Renal cortical epithelial cell (primary cell): Measurements from ENCODE around the gene LSAMP. TPM values are rescaled to one million over a fixed set of nuclear protein-coding genes. Genes with fewer than 3 reads are reported as not detected.

Experiments
- DNase-seq: peaks from one replicate; pipeline ENCODE4 v3.0.0-alpha.2; 2011; ENCODE audit warnings: low read depth
- total RNA-seq: library from RNA; depleted of rRNA; stranded (reverse); fragments of >200 nt; gene quantifications from 2 replicates; pipeline ENCODE4 v1.2.3, GENCODE V29; 2014

The LSAMP gene
- total RNA-seq, 1 donor from 2014 or later = 0.55 TPM

DNA sequence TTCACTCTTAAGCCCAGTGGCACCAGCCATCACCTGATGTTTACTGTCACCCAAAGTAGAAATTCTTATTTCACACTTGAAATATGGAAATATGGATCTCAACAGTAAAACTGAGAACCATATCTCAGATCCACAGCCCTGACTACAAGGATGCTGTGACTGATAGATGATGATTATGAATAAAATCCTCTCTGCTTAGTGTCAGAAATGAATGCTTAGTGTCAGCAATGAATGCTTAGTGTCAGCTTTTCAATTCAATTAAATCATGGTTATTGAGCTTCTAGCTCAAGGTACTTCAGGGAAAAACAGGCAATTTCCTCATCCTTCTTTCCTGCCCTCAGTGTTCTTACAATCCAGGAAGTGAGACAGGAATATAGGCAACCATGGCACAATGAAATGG lies 392.3 kb downstream of the LSAMP start:
- DNase-seq = no peak

DNA sequence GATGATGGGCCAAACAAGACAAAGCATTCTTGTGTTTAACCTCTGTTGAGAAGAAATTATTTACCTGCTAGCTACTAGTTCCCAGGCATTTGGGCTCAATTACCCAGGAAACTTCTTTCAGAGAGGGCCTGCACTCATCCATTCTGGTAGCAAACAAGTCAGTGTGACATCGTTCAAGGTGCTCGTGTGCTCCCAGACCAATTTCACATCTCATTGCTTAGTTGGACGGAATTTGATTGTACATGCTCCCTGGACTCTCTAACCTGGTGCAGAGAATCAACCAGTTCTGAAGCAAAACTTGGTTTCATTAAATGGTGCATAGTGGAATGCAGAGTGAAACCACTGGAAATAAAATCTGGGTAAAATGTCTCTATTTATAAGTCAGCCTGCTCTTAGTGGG lies 392.7 kb downstream of the LSAMP start:
- no peak for DNase-seq

DNA sequence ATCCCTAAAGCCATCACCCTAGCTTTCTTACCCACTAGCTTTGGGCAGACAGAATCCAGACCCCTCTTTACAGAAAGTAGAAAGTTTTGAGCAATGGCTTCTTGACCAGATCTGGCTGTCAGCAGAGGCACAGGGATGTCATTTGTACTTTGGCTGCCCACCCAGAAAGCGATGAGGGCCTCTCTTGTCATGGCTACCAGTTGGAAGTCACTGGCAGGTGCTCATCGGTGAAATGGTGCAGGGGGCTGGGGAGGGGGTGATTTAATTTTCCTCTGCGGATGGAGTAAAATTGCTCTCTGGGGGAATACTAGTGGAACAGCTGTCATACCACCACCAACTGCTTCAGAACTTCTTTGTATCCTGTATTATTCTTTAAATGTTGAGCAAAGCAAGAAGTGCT lies 393.7 kb downstream of the LSAMP start:
- DNase-seq = no peak

DNA sequence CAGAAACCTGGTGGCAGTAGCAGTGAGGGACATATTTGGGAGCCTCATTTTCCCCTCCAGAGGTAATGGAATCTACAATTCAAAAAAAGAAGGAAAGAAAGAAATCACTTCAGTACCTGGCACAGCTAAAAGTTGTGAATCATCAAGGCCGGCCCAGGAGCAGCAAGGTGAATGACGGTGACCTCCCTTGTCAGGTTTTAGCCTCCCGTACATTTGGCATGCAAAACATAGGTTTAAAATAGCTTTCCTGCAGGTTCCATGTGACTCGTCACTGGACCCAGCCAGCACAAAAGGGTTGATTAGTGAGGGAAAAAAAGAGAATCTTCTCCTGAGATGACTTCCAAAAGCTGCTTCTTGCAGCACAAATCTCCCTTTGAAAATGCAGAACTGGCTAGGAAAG lies 394.2 kb downstream of the LSAMP start:
- peak; percentile 17 for DNase-seq

DNA sequence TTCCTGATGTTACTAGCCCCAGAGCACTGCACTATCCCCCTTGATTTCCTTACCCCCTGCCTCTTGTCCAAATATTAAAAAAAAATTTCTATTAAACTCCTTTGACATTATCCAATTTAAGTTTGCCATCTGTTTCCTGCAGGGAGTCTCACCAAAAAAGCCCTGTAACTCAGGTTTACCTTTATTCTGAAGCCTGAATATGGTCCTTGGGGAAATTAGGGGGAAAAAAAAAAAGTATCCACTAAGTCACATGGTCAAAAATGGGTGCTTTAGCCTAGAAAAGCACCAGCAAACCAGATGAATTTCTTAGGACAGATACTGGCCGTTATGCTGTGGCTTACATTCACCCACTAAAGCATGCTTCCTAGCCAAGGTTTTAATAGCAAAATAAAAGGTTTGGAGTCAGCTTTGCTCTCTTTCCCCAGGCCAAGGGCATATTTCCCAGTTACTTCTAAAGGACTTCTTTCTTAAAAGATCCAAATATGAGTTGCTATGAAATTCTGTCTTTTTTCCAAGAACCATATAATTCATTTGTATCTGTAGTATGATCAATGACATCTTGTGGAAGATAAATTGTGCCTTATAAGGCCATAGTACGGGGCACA lies 394.9 kb downstream of the LSAMP start:
- DNase-seq = no peak

DNA sequence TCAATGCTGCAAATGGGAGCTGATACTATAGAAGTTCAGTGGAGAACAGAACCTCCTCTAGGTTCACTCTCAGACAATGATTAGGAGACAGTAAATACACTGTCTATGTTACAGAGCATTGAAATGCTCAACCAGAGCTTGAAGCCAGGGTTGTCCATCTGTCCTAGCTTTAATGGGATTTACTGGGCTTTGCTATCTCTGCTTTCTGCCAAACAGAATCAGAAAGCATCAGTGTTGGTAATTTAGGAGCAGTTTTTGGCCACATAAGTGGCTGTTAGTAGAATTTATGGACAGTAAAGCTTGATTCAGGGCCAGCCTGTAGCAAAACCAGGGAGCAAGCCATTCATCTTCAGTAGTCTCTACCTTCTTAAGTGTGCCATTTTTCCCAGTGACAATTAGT lies 396.3 kb downstream of the LSAMP start:
- no peak for DNase-seq

DNA sequence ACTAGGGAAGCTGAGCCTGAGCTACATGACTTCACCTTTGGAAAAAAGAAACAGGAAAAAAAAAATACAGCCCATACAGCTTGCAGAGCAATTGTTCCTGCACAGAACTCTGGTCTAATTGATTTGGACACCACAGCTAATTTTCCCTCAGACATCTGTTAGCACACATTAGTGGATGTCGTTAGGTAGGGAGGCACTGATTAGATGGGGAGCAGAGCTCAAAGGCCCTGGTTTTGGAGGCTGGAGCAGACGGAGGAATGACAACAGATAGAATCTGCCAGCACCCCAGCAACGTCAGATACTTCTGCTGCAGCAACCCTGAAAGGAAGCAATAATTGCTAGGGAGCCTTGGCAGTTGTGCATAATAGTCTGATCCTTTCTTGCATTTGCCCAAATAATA lies 398.9 kb downstream of the LSAMP start:
- DNase-seq = no peak

DNA sequence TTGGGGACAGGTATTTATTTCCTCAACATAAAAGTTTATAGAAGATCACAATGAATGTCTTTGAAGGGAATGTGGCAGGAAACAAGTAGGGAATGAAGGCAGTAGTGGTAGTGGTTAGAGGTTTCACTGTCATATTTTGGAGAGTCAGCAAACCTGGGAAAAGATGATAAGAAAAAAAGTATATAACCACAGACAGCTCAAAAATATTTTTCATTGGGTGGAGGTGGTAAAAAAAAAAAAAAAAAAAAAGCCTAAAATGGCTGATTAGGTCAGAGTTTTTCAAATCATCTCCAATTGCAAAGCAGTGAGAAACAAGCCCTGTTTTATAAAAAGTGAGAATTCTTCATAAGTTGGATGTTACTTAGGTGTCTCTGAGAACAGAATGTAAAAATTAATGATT lies 400.0 kb downstream of the LSAMP start:
- DNase-seq = no peak

DNA sequence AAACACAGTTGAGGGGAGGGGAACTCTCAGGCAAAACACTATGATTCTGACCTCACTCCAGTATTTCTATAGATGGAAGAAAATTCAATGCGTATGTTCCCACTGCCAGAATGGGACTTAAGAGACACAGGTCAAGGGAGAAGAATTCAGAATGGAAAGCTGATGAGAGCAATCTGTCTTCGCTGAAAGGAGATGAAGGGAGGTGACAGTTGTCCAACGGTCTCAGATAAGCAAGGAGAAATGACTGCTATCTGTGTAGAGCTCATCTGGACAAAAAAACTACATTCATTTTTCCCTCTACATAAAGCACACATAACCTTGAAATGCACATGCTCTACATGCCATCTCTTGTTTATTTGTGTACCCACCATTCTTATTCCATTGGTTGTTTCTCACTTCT lies 405.1 kb downstream of the LSAMP start:
- DNase-seq = no peak

DNA sequence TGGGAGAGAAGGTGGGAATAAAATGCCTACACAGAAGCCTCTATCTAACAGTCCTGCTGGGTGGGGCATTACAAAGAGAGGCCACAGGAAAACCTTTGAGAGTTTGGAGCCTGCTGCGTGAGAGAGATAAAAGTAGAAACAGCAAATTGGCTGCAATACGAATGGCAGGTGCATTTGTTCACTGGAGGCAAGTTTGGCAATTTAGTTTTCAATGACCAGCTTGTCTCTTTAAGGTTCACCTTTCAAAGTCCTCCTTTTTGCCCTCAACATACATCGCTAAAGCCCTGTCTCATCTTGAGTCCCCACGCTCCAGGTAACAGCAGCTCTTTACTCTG lies 405.7 kb downstream of the LSAMP start:
- no peak for DNase-seq

DNA sequence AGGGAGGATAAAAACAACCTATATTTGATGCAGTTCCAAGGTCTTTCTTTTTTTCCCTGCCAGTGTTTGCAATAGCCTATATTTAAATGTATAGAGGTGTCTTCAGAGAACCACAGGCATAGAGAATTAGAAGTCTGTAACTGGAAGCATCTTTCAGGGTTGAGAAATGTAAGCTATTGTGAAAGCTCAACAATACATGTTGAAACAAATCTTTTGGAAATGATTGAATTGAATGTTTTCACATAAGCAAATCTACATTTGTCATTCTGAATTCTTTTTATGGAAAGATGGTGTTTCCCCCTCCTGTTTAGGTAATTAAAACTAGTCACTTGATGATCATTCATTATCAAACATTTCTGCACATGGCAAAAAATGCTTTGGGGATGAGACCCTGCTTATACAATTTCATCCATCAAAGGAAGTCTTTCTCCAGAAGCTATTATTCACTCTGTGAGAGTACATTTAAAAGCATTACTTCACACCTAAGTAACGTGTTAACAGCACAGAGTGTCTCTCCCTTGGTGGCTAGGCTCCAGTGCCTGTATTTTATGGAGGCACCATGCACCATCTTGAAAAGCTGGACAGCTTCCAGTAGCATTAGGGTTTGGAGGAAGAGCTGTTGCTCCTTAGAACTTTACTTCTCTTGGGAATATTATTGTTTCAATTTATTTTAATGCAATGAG lies 406.2 kb downstream of the LSAMP start:
- DNase-seq = peak; percentile 39

DNA sequence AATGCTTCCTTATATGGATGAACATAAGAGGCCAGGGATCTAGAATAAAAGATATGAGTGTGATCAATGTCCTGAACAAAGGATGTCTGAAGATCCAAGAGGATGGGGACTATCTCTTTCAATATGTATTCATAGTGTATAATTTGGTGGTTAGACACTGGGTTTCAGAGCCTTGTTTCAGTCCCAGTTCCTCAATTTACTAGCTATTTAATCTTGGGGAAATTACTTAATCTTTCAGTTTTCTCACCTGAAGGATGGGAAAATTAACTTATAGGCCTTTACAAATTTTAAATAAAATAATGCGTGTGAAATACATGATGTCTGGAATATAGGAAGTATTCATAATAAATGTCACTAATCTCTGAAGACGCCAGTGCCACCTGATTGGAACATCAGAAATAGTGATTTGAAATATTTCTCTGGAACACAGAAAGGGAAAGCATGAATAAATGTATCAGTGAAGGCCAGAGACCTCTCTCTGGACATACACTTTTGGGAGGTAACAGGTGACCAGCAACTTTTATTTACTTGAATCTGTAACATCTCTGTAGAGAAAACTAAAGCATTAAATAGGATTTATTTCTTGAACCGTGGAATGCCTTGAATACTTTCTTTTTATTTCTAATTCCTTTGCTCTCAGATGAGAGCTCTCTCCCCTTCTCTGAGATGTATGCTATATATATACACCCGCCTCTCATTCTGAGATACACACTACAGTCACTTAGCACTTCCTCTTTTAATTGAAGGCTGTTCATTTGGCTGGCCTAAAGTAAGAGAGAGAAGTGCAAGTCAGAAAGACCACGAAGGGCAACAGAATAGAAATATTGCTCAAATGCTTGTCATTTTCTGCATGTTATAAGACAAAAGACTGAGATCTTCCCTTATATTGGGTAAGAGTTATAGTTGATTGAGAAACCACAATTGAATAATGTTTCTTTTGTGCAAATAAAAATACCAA lies 407.1 kb downstream of the LSAMP start:
- DNase-seq = peak; percentile 58

DNA sequence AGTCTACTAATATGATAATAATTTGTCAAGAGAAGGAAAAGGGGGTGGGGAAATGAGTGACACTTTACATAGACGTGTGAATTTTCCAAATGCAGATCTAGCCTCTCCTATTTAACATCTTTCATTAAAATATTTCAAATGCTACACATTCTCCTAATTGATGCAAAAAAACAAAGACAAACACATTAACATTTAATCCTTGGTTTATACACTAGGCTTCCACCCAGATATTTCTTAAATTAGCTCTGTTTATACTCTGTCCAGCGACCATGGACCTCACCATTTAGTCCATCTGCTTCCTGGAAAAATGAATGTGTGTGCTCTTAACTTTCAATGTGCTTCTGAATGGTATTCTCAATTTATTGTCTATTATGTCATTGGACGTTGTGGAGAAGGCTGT lies 409.9 kb downstream of the LSAMP start:
- no peak for DNase-seq

DNA sequence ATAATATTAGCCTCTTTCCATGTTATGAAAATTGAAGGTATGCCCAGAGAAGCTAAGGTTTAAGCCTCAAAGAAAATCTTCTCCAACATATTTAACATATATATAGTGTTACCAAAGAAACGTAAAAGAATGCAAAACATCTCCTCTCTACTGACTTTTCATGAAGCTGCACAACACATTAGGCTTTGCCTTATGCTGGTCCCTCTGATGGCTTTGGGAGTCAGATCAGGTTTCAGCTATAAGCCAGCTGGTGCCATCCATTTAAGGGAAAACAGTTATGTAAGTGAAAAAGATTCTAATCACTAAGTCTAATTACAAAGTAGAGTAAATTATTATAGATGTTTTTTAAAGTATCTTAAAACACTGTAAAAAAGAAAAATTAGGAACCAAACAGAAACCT lies 410.5 kb downstream of the LSAMP start:
- no peak for DNase-seq

DNA sequence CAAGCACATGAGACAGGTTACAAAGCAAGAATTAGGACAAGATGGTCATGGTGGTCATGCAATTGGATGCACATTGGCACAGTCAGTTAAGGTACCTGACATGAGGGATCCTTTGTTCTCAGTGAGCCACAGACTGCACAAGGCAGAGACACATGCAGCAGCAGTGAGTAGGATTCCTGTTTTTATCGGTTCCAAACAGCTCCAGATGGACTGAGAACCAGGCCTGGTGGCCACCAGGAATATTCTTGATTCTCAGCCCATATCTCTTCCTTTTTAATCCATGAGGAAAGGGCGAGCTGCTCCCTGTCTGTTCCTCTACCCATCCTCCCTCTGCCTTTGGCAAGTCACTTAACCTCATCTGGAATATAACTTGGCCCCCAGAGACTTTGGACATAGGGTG lies 411.2 kb downstream of the LSAMP start:
- no peak for DNase-seq

DNA sequence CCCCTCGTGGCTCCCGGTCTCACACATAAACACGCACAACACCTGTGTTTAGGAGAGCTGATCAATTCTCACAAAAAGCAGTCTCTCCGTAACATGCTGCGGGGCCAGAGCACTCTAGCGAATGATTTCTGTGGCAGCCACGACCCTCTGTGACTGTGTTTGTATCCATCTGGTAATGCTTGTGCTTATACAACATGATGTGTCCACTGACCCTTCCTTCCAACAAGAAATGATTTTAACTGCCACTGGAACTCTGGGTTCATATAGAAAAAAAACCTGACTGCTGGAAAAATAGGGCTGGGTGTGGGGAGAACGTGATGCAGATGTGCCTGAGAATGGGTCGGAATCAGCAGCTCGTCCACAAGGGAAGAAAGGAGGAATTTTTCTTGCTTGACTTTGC lies 411.8 kb downstream of the LSAMP start:
- no peak for DNase-seq

DNA sequence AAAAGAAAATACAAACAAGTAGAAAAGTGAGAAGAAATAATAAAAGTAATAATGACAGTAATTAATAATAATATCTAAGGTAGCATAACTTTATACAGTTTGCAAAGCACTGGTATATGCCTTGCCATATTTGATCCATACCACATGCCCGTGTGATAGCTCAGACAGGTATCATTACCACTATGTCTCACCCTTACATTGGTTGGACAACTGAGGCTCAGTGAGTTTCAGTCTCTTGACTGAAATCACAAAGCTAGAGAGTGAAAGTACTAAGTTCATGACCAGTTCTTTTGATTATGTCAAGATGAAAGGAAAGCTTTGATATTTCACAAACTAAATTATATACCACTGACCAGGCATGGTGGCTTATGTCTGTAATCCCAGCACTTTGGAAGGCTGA lies 413.1 kb downstream of the LSAMP start:
- DNase-seq = no peak

DNA sequence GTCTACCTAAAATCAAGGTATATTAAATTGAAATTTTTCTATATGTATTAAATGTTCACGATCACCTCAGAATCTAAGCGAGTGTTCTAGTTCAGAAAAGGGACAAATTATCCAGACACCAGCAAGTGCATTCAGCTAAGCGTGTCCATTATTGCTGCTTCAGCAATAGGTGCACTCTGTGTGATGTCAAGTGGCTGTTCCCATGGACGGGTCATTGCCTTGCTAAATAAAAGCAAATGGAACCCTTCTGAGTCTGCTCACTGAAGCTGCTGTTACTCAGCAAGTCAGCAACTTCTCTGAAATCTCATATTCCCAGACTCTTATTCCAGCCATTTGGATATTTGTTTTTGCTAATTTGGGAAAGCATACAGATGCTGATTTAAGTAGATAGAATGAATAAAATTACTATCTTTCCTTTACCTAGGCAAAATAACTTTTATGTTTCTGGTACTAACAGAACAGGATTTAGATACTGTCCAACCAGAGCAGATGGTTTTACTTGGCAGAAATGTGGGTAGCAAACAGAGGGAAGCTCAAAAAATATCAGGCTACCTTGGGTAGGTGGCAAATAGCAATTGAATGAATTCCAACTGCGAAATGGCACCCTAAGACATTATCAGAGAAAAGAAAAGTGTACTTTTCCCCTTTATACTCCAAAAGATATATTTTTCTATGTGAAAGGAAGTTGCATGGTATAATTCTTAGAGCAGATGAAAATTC lies 415.0 kb downstream of the LSAMP start:
- no peak for DNase-seq

DNA sequence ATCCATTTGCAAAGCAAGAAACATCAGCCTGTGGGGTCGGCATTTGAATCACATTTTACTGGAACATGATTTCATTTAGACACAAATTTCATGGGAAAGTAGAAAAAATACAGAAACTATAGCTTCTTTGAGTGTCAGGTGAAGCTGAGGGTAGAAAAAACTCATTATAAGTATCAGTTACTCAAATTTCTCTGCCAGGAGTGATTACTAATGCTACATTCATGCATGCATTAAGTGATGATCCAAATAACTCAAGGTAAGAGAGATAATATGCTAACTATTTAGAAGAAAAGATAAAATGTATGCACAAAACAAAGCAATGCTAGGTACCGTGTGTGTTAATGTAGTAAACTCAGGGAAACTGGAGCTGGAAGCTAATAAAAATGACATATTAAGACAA lies 416.0 kb downstream of the LSAMP start:
- peak; percentile 54 for DNase-seq

DNA sequence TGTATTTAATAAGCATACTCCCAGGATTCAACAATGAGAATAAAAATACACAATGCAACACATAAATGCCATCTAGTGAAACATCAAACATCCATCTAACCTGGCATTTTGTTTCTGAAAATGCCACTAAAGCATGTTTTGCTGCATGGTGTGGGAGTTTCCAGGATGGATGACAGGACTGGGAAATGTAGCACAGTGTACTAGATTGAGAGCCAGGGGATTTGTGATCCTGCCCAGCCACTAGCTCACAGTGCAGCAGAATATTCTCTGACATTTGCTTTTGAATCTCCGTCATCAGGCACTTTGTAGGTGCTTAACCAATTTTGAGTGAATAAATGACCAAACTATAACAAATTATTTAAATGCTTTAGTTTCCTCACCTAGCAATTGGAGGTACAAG lies 417.1 kb downstream of the LSAMP start:
- no peak for DNase-seq

DNA sequence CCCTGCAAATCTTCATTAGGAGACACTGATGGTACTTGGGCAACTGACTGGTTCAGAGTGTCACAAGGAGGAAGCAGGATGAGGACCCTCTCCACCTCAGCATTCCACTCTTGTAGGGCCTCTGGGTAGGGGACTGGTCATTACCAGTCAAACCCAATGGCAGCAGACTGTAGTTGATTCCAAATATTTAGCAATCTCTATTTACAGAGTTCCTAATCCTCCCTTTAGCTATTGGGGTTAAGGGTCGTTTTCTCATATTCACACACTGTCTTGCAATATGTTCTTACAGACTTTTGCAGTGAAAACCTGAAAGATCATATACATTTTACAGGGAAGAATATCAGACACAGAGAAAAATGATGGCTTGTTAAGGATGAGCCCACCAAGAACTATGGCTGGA lies 424.3 kb downstream of the LSAMP start:
- no peak for DNase-seq

DNA sequence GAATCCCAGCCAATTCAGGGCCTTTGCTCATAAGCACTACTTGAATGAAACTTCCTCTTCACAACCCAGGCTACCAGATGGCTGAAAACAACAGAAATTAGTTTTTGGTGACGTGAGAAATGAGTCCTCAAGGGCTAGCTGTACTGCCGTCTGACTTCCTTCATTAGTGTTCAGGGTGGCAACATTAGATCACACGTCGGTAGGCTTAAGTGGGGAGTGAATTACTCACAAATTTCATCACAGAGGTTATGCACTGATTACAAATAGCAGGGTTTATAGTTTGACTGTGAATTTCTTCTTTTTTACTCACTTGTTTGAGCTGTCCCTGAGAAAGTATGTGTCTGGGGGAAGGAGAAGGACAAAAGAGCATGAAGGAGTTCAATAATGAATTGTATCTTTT lies 424.8 kb downstream of the LSAMP start:
- peak; percentile 76 for DNase-seq
